GM18858 (cell line): ENCODE results near the gene TAF3.

Experiments used
- ATAC-seq: cut with Tn5 transposase; IDR thresholded peaks from one replicate; pipeline ENCODE4 v1.9.1; 2021; ENCODE audit not compliant: unreplicated experiment

Gene TAF3

DNA sequence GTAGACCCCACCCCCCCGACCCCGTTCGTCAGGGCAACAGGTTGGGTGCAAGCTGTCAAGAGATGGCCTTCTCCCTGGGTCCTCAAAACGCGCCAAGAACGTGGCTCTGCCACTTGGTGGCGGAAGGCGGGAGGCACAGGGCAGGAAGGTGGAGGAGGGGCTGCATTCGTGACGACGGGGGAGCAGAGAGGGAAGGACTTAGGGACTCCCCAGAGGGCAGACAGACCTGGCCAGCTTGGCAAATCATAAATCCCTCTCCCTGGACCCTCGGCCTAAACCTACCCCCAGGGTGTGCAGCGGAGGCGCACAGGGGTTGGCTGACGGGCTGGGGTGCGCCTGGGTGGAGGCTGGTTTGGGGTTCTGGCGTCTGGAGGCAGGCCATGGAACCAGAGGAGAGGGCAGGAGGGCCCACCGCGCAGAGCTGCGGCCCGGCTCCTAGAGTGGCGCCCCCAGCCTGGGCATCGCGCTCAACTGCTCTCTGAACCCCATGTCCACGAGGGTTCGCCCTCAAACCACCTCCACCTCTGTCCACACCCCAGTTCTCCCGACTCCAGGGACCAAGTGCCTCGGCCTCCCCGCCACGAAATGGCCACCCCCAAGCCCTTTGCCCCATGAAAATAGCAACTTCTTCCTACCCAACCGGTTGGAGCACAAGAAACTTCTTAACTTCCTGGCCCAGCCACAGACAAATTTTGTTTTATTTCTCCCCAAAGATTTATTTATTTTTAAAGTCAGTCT, 225.4 kb downstream of the TAF3 start:
- no peak for ATAC-seq

GRCh38 chr10:8044331-8044907, 226.1 kb downstream of the TAF3 start:
- no peak for ATAC-seq

DNA sequence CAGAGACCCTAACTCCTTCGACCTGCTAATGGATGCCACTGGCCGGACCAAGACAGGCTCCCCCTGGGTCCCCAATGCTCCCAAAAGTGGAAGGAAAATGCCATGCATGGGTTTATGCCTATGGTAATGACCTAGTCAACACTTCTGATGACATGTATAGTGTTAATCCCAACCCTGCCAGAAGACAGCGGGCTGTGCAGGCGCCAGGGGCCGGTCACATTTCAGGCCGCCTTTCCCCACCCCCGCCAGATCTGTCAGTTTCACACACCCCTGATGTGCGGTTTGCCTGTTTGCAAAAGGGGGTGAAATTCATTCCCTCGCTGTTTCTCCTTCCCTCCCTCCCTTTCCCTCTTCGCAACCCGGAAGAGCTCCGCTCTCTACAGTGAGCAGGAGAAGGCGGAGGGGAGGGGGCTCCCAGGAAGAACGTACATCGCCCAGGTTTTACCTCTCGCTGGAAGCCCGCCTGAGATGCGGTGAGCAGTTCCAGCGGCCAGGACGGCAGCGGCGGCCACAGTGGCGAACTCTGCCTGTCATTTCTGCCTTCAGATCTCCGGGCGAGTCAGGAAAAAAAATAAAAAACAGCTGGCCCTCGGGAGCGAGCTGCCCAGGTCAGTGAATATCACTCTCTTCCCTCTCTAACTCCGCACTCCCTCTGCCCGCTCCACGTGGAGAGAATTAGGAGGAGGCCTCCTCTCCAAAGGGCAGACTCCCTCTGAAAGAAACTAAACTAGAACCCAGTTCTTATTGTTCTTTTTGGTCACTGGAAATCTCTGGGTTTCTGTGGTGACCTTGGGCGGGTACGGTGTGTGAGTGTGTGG, 226.8 kb downstream of the TAF3 start:
- ATAC-seq: no peak

DNA sequence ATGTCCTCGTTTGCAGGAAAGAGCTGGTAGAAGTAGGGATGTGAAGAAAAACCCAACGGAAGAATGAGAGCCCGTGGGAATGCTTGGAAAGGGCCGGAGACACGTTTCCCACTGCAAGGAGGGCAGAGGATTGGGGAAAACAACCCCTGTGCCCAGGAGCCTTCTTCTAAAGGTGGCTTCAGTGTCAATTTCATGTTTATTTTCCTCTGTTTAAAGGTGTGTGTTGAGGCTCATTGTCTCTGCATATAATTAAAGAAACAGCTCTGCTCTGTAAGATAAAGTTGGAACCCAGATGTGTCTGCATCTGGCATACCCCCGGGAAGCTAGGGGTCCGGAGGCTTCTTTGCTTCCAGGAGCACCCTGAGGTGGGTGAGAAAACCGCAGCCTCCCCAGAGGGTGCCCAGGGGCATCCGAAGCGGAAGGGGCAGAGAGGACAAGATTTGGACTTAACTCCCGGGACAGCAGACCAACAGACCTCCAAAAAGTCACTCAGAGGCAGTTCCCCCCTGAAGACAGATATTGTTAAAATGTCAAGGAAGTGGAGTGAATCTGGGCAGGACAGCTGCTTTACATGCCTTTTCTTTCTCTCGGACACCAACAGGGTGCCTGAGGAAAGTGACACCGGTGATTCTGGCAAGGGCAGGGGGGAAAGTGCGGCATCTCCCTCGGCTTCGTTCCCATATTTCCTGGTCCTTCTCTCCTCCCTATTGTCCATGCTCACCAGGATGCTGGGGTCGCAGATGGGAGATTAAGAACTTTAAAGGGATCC, 227.6 kb downstream of the TAF3 start:
- ATAC-seq: no peak

DNA sequence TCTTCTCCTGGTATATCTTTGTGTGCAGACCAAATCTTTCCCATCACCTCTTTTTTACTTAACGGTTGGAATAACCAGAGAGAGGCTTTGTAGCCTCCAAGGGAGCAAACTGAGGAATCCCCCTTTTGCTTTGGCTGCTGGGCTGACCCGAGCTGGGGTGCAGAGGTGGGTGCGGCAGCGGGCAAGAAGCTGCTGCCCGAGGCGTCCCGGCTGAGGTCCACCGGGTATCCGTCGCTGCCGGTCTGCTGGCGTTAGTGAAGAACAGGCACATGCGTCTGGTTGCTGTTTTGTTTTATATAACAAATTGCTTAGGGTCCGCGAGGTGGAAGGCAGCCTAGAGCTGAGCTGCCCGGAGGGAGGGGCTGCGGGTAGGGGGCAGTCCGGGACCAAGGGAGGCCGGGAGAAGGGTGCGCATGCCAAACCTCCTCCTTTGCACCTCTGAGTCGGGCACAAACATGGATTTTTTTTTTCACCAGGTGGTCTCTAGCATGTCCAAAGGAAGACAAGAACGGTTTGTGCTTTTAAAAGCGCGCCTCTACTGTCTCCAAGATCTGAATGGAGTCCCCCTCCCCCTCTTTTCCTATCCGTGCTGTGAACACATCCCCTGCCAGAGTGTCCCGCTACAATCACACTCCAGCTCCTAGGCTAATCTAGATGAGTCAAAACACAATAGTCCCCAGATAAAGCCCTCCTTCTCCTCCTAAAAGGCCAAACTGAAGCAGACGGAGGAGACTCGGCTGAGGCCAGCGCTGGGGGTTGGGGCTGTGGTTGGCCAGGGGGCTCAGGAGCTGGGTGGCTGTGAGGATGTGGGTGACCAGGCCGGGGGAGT, 229.4 kb downstream of the TAF3 start:
- no peak for ATAC-seq

- no peak for ATAC-seq
Measured at GRCh38 chr10:8048281-8049008, 230.1 kb downstream of the TAF3 start.

GRCh38 chr10:8049045-8049864, 230.9 kb downstream of the TAF3 start:
- ATAC-seq: no peak

- no peak for ATAC-seq
Measured at GRCh38 chr10:8049865-8050555, 231.7 kb downstream of the TAF3 start.

DNA sequence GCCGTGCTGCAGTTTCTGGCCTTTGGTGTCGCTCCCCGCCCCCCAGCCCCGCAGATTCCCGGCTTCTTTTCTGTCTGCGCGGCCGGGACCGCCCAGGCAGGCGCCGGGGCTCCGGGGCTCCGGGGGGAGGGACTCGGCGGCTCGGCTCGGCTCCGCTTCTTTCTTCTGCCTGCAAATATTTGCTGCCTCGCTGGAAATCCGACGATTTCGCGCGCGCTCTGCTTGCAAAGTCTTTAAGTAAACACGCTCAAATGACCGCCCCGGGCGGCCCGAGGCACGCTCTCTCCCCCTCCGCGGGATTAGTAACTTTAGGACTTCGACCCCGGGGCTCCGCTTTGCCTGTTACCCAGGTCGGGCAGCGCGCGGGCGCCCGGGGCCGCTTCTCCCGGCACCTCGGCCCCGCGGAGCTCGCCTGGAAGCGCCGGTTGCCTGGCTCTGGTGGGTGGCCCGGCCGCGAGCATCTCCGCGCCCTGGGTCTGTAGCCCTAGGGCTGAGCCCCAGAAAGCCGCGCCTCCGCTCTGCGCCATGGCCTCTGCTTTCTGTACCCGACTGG, 232.3 kb downstream of the TAF3 start:
- no peak for ATAC-seq

DNA sequence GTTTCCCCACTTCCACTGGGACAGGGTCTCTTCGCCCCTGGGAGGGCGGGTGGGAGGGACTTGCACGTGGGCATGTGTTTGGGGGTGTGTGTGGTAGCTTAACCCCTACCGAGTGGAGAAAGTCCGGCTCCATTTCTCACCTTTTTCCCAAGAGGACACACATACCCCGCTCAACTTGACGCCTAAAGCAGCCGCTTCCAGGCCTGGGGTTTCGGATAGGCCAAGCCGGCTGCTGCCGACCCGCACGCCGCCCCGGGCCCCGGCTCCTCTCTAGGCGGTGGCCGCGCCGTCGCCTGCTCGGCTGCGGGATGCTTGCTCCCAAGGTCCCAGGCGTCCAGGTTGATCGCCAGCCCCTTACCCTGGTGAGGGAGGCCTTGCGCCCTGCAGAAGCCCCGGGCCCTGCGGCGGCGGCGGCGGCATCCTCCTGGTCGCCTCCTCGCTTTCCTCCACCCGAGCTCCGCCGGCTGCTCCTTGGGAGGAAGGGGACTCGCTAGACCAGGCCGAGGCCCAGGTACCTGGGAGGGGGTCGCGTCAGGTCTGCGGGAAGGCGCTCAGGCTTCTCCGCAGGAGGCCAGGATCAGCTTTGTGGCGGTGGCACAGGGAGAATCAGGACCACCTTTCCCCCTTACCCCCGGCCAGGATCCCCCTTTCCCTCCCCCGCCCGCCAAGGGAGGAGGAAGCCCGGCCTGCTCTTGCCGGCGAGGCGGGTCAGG, 233.0 kb downstream of the TAF3 start:
- ATAC-seq: no peak

DNA sequence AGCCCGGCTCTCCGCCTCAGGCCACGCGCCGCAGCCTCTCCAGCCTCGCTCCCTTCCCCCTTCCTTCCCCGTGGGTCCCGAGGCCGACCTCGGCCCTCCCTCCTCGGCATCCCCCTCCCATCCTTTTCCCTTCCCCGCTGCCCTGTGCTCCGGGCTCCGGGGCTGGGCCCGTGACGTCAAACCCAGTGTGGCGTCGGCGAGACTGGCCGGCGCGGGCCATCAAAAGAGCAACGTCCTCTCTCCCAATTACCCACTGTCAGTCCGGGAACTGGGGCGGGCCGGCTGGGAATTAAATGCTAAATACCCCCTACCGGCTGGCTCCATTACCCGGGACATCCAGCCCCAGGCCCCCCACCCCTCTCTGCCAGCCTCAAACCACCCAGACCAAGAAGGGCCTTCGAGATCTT, 233.5 kb downstream of the TAF3 start:
- ATAC-seq: no peak

DNA sequence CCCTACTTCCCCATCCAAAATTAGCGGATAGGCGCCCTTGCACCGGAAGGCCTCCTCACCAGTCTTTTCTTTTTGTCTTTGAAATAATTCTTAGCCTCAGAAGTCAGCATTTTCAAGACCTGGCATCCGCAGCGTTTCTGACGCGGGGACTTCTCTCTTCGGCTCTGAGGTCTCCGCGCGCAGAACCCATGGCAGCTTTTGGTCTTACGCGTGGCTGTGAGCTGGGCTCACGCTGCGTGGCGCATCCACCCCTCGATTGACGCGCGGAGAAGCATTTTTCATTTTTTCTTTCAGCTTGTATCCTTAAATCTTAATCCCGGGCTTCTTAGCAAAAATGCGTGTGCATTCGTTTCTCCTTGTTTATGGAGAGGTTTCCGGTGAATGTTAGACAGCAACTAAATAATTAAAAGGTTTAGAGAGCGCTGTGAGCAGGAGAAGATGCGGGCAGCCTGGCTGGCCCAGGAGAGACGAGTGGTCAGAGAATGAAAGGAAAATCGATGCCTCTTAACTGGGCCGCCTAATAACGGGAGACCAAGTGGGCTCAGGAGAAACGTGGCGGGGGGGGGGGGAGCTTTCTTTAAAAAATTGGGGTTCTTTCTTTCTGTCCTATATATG, 234.1 kb downstream of the TAF3 start:
- ATAC-seq: no peak

DNA sequence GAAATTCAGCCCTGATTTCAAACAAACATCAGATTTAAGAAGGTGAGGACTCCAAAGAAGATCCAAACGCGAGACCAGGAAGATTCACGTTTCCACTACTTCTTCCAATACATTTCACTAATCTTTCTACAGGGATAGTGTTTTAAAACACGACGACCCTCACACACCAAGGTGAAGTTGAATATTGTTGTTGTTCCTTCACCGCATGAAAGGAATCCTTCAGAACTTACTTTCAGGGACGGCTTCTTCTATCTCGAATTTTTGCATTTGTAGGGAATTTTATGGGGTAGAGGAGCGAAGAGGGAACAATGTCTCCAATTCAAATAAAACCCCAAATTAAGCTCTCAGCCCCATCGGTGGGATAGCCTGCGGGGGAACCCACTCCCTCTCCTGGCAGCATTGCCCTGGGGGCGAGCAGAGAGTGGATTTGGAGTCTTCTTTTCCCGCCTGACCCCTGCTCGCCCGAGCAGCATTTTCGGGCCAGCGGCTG, 234.7 kb downstream of the TAF3 start:
- no peak for ATAC-seq

- peak; percentile 57 for ATAC-seq
Measured at GRCh38 chr10:8053446-8054243, 235.3 kb downstream of the TAF3 start.

DNA sequence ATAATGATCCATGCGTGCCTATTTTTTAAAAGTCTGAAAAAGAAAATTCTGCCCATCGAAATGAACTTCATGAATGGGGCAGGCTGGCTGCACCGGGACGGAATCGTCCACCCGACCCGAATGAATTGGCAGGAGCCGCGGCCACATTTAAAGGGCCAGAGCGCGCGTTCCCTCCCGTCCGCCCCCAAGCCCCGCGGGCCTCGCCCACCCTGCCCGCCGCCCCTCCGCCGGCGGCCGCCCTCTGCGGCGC, 235.9 kb downstream of the TAF3 start:
- ATAC-seq: peak; percentile 4
